Breast epithelium (tissue), 4 donors: ENCODE data around the gene REST. TPM values are rescaled to one million over a fixed set of nuclear protein-coding genes. Genes with fewer than 3 reads are reported as not detected.

Experiments used
- DNase-seq, 2 donors: peaks; one replicate each; pipeline ENCODE4 v3.0.0-alpha.2; 2019; ENCODE audit warnings: low spot score in 2 of 2
- H3K27ac ChIP-seq, 2 donors: fragments of 200-600 bp; sonication (generic) in 1 of 2; one replicate each; pipeline ENCODE4 v1.5.1; 2016 to 2019; ENCODE audit warnings: mild to moderate bottlenecking in 1 of 2
- H3K27me3 ChIP-seq, 2 donors: fragments of 200-600 bp; sonication (generic) in 1 of 2; one replicate each; pipeline versions ENCODE4 v1.5.1 to v1.6.0; 2017 to 2019; ENCODE audit warnings: control low read depth in 1 of 2, mild to moderate bottlenecking in 1 of 2
- H3K36me3 ChIP-seq: fragments of 200-600 bp; one replicate; pipeline ENCODE4 v1.5.1; 2019
- H3K4me1 ChIP-seq, 2 donors: fragments of 200-600 bp; sonication (generic); one replicate each; pipeline ENCODE4 v1.5.1; 2016 to 2019; ENCODE audit warnings: control low read depth in 1 of 2
- H3K4me3 ChIP-seq, 3 donors: fragments of 200-600 bp; sonication (generic); 1 replicate in 2 of 3; 2 replicates in 1 of 3; pipeline ENCODE4 v1.5.1; 2016 to 2019; ENCODE audit warnings: mild to moderate bottlenecking in 3 of 3, moderate library complexity in 2 of 3
- H3K9me3 ChIP-seq, 2 donors: fragments of 200-600 bp; sonication (generic) in 1 of 2; one replicate each; pipeline ENCODE4 v1.5.1; 2016 to 2019; ENCODE audit warnings: control low read depth in 1 of 2
- CTCF ChIP-seq, 3 donors: fragments of 450-650 bp; IDR thresholded peaks; one replicate each; pipeline ENCODE4 v1.5.1; 2016 to 2017; ENCODE audit warnings: antibody characterized with exemption in 3 of 3, mild to moderate bottlenecking in 3 of 3, moderate library complexity in 3 of 3
- POLR2A ChIP-seq: fragments of 450-650 bp; IDR thresholded peaks from one replicate; pipeline ENCODE4 v1.6.1; 2016; ENCODE audit warnings: antibody characterized with exemption, mild to moderate bottlenecking, moderate library complexity
- POLR2AphosphoS5 ChIP-seq, 3 donors: sonication (generic); formaldehyde crosslinking; IDR thresholded peaks; one replicate each; pipeline ENCODE4 v1.6.1; 2017; ENCODE audit warnings: antibody characterized with exemption in 3 of 3
- intact Hi-C: fragments of 100-400 bp; cut with DNase I; formaldehyde crosslinking; loops from one replicate; pipeline ENCODE4 v1.15.1; 2023; ENCODE audit warnings: low total_unique reads
- total RNA-seq, 3 donors: library from RNA; depleted of rRNA; stranded (reverse); fragments of >200 nt; gene quantifications; one replicate each; pipeline ENCODE4 v1.1.0, GENCODE V29; 2016

Gene REST
- total RNA-seq, 3 donors from 2014 or later: 31.0 to 44.6 (median 32.8) TPM

- no peak for TF ChIP-seq POLR2A
- no peak for TF ChIP-seq CTCF (IDR thresholded peaks at IDR 0.05)
- no peak for TF ChIP-seq POLR2AphosphoS5 (IDR thresholded peaks at IDR 0.05)
- intact Hi-C loops: no loop called here
- H3K27ac ChIP-seq: peak overlapping the region; percentile 83 to 91
- H3K36me3 ChIP-seq: no peaks in the 10 kb centered on the region
- H3K4me1 ChIP-seq: peaks cover 0 to 12% of the 10 kb centered on the region in 2 donors
- no peak for DNase-seq
- no peaks in the 10 kb centered on the region for H3K9me3 ChIP-seq
- peak overlapping the region; percentile 83 to 95 (median 91) for H3K4me3 ChIP-seq
- H3K27me3 ChIP-seq: no peaks in the 10 kb centered on the region
Observed at GRCh38 chr4:56979421-56980072, 71.8 kb downstream of the REST start.

- no peak overlapping the region for H3K27ac ChIP-seq
- intact Hi-C loops: no loop called here
- TF ChIP-seq POLR2A (no peak), CTCF (IDR thresholded peaks at IDR 0.05) (no peak), POLR2AphosphoS5 (IDR thresholded peaks at IDR 0.05) (no peak)
- no peak for DNase-seq
- H3K4me3 ChIP-seq: no peak overlapping the region
- no peaks in the 10 kb centered on the region for H3K9me3 ChIP-seq
- H3K4me1 ChIP-seq: peaks cover 0 to 6% of the 10 kb centered on the region in 2 donors
- H3K27me3 ChIP-seq: no peaks in the 10 kb centered on the region
- H3K36me3 ChIP-seq: no peaks in the 10 kb centered on the region
Observed at GRCh38 chr4:56981795-56982201, 74.1 kb downstream of the REST start.

GRCh38 chr4:56986192-56986591 lies 78.5 kb downstream of the REST start:
- Histone ChIP-seq H3K4me3 (no peak overlapping the region), H3K27me3 (no peaks in the 10 kb centered on the region), H3K36me3 (no peaks in the 10 kb centered on the region), H3K27ac (no peak overlapping the region), H3K9me3 (no peaks in the 10 kb centered on the region), H3K4me1 (peaks cover 0 to 3% of the 10 kb centered on the region in 2 donors)
- no peak for DNase-seq
- no peak for TF ChIP-seq CTCF (IDR thresholded peaks at IDR 0.05)
- no peak for TF ChIP-seq POLR2A
- no peak for TF ChIP-seq POLR2AphosphoS5 (IDR thresholded peaks at IDR 0.05)
- intact Hi-C loops: no loop called here

GRCh38 chr4:56986952-56987351 lies 79.3 kb downstream of the REST start:
- DNase-seq: no peak
- Histone ChIP-seq H3K36me3 (no peaks in the 10 kb centered on the region), H3K4me3 (no peak overlapping the region), H3K27ac (no peak overlapping the region), H3K9me3 (no peaks in the 10 kb centered on the region), H3K4me1 (no peaks in the 10 kb centered on the region), H3K27me3 (no peaks in the 10 kb centered on the region)
- TF ChIP-seq CTCF (IDR thresholded peaks at IDR 0.05) (no peak), POLR2AphosphoS5 (IDR thresholded peaks at IDR 0.05) (no peak), POLR2A (no peak)
- intact Hi-C loops: no loop called here

- intact Hi-C loops: no loop called here
- Histone ChIP-seq H3K9me3 (no peaks in the 10 kb centered on the region), H3K4me1 (no peaks in the 10 kb centered on the region), H3K4me3 (no peak overlapping the region), H3K27me3 (no peaks in the 10 kb centered on the region), H3K36me3 (no peaks in the 10 kb centered on the region), H3K27ac (no peak overlapping the region)
- TF ChIP-seq CTCF (IDR thresholded peaks at IDR 0.05): no peak
- TF ChIP-seq POLR2AphosphoS5 (IDR thresholded peaks at IDR 0.05): no peak
- TF ChIP-seq POLR2A: no peak
- DNase-seq: no peak
Observed at GRCh38 chr4:56990109-56990905, 82.6 kb downstream of the REST start.
